ENCODE data around the gene CLIC4. TPM values are rescaled to one million over a fixed set of nuclear protein-coding genes. Genes with fewer than 3 reads are reported as not detected.
A peak's percentile ranks its signal among the peaks of the same experiment; 100 is the strongest.
"Not testable (repeated sequence)": the region's sequence is repeated elsewhere in the genome, so short reads cannot be mapped to it uniquely, and the experiment has no call there.

The CLIC4 gene
- total RNA-seq, 1 donor = 711 TPM

DNA sequence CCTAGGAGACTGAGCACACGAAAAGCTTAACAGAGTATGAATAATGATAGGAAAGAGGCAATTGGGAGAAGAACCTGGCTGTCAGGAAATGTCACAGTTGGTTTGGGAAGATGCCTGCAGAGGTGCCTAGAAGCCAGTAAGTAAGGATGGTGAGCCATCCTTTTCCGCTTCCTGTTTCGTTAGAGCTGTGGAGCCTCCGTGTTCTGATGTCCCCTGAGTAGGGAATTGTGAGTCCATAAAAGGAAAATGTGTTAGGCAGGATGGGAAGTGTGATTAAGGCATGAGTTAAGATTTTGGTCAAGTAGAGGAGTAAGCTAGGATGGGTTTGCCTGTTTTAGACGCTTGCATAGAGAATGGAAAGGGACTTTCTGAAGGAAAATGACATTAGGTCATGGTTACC lies 9.0 kb downstream of the CLIC4 start:
- Histone ChIP-seq H3K4me3 (ENCODE audit: insufficient read depth, low read length) (peak overlapping the region; percentile 17), H3K27me3 (ENCODE audit: insufficient read depth, low read length) (no peaks in the 10 kb centered on the region), H3K36me3 (ENCODE audit: insufficient read depth, low read length) (peaks cover 11% of the 10 kb centered on the region), H3K4me1 (ENCODE audit: insufficient read depth, low read length) (peaks cover 46% of the 10 kb centered on the region), H4K20me1 (ENCODE audit: insufficient read depth, low read length) (peaks cover 79% of the 10 kb centered on the region), H2AFZ (ENCODE audit: low read length) (no peak overlapping the region), H3K79me2 (ENCODE audit: insufficient read depth, low read length) (peaks cover 96% of the 10 kb centered on the region), H3K27ac (ENCODE audit: low read depth, low read length) (peak overlapping the region; percentile 40), H3K9me3 (ENCODE audit: low read depth, low read length) (no peaks in the 10 kb centered on the region), H3K4me2 (ENCODE audit: insufficient read depth, low read length) (peak overlapping the region; percentile 85)
- peak; percentile 72 for DNase-seq (ENCODE audit: insufficient read length, low spot score, missing footprints)
- TF ChIP-seq, protein P1, sequence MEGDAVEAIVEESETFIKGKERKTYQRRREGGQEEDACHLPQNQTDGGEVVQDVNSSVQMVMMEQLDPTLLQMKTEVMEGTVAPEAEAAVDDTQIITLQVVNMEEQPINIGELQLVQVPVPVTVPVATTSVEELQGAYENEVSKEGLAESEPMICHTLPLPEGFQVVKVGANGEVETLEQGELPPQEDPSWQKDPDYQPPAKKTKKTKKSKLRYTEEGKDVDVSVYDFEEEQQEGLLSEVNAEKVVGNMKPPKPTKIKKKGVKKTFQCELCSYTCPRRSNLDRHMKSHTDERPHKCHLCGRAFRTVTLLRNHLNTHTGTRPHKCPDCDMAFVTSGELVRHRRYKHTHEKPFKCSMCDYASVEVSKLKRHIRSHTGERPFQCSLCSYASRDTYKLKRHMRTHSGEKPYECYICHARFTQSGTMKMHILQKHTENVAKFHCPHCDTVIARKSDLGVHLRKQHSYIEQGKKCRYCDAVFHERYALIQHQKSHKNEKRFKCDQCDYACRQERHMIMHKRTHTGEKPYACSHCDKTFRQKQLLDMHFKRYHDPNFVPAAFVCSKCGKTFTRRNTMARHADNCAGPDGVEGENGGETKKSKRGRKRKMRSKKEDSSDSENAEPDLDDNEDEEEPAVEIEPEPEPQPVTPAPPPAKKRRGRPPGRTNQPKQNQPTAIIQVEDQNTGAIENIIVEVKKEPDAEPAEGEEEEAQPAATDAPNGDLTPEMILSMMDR (IDR thresholded peaks at IDR 0.05; ENCODE audit: extremely low read depth, low read depth, low read length) = no peak

DNA sequence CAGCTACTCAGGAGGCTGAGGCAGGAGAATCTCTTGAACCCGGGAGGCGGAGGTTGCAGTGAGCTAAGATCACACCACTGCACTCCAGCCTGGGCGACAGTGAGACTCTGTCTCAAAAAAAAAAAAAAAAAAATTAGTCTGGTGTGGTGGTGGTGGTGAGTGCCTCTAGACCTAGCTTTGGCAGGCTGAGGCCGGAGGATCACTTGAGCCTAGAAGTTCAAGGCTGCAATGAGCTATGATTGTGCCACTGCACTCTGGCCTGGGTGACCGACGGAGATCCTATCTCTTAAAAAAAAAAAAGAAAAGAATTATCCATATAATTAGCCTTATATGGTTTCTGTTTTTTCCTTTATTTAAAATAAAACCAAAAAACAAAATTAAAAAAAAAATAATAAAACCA lies 10.1 kb downstream of the CLIC4 start:
- H3K4me2 ChIP-seq (ENCODE audit: insufficient read depth, low read length); H3K27ac ChIP-seq (ENCODE audit: low read depth, low read length); H2AFZ ChIP-seq (ENCODE audit: low read length); H3K27me3 ChIP-seq (ENCODE audit: insufficient read depth, low read length); DNase-seq (ENCODE audit: insufficient read length, low spot score, missing footprints); H3K9me3 ChIP-seq (ENCODE audit: low read depth, low read length); H3K4me3 ChIP-seq (ENCODE audit: insufficient read depth, low read length): not testable (repeated sequence)
- Histone ChIP-seq H3K79me2 (ENCODE audit: insufficient read depth, low read length) (peaks cover 96% of the 10 kb centered on the region), H4K20me1 (ENCODE audit: insufficient read depth, low read length) (peaks cover 77% of the 10 kb centered on the region), H3K36me3 (ENCODE audit: insufficient read depth, low read length) (peaks cover 12% of the 10 kb centered on the region), H3K4me1 (ENCODE audit: insufficient read depth, low read length) (peaks cover 44% of the 10 kb centered on the region)

GRCh38 chr1:24756395-24756794 lies 11.1 kb downstream of the CLIC4 start:
- H3K27ac ChIP-seq (ENCODE audit: low read depth, low read length) = no peak overlapping the region
- H3K27me3 ChIP-seq (ENCODE audit: insufficient read depth, low read length) = no peaks in the 10 kb centered on the region
- TF ChIP-seq, protein P1 (IDR thresholded peaks at IDR 0.05; ENCODE audit: extremely low read depth, low read depth, low read length) = no peak
- H2AFZ ChIP-seq (ENCODE audit: low read length) = no peak overlapping the region
- no peak for DNase-seq (ENCODE audit: insufficient read length, low spot score, missing footprints)
- peaks cover 50% of the 10 kb centered on the region for H3K4me1 ChIP-seq (ENCODE audit: insufficient read depth, low read length)
- H3K79me2 ChIP-seq (ENCODE audit: insufficient read depth, low read length) = peaks cover 96% of the 10 kb centered on the region
- H3K36me3 ChIP-seq (ENCODE audit: insufficient read depth, low read length) = peaks cover 12% of the 10 kb centered on the region
- no peak overlapping the region for H3K4me2 ChIP-seq (ENCODE audit: insufficient read depth, low read length)
- no peak overlapping the region for H3K4me3 ChIP-seq (ENCODE audit: insufficient read depth, low read length)
- peaks cover 77% of the 10 kb centered on the region for H4K20me1 ChIP-seq (ENCODE audit: insufficient read depth, low read length)
- H3K9me3 ChIP-seq (ENCODE audit: low read depth, low read length) = no peaks in the 10 kb centered on the region

- Histone ChIP-seq H3K9me3 (ENCODE audit: low read depth, low read length) (no peaks in the 10 kb centered on the region), H3K27me3 (ENCODE audit: insufficient read depth, low read length) (no peaks in the 10 kb centered on the region), H3K36me3 (ENCODE audit: insufficient read depth, low read length) (peaks cover 12% of the 10 kb centered on the region), H3K4me3 (ENCODE audit: insufficient read depth, low read length) (no peak overlapping the region), H2AFZ (ENCODE audit: low read length) (no peak overlapping the region), H3K79me2 (ENCODE audit: insufficient read depth, low read length) (peaks cover 96% of the 10 kb centered on the region), H4K20me1 (ENCODE audit: insufficient read depth, low read length) (peaks cover 78% of the 10 kb centered on the region), H3K27ac (ENCODE audit: low read depth, low read length) (no peak overlapping the region), H3K4me2 (ENCODE audit: insufficient read depth, low read length) (peak overlapping the region; percentile 21), H3K4me1 (ENCODE audit: insufficient read depth, low read length) (peaks cover 41% of the 10 kb centered on the region)
- no peak for DNase-seq (ENCODE audit: insufficient read length, low spot score, missing footprints)
- TF ChIP-seq, protein P1 (IDR thresholded peaks at IDR 0.05; ENCODE audit: extremely low read depth, low read depth, low read length) = no peak
These were observed 14.2 kb downstream of the CLIC4 start for GRCh38 chr1:24759492-24759891.

Measured in osteoblast (primary cell).